Fibroblast of the aortic adventitia (primary cell): ENCODE data around the gene CELF1. TPM values are rescaled to one million over a fixed set of nuclear protein-coding genes. Genes with fewer than 3 reads are reported as not detected.

Source experiments
- DNase-seq: peaks from one replicate; pipeline ENCODE4 v3.0.0-alpha.2; 2010; ENCODE audit warnings: low read depth
- H3K4me3 ChIP-seq: 2 replicates; pipeline ENCODE4 v1.5.1; 2011; ENCODE audit warnings: low read depth, mild to moderate bottlenecking, control low read depth, low read length, moderate library complexity
- CTCF ChIP-seq: IDR thresholded peaks from 2 replicates; pipeline ENCODE4 v1.5.1; 2011; ENCODE audit warnings: mild to moderate bottlenecking, low read length, control low read depth, inconsistent platforms; ENCODE audit not compliant: insufficient read depth
- total RNA-seq: library from RNA; depleted of rRNA; stranded (reverse); fragments of >200 nt; gene quantifications from 2 replicates; pipeline ENCODE4 v1.2.3, GENCODE V29; 2012; ENCODE audit warnings: low replicate concordance

CELF1 gene
- total RNA-seq, 1 donor: 103 TPM

GRCh38 chr11:47506373-47506772 is 46.6 kb downstream of the CELF1 start:
- no peak for TF ChIP-seq CTCF
- DNase-seq: peak; percentile 46
- H3K4me3 ChIP-seq: no peak overlapping the region

- DNase-seq: no peak
- H3K4me3 ChIP-seq: no peak overlapping the region
- TF ChIP-seq CTCF: no peak
Measured at GRCh38 chr11:47504910-47505309, 48.0 kb downstream of the CELF1 start.

- H3K4me3 ChIP-seq: no peak overlapping the region
- DNase-seq: no peak
- no peak for TF ChIP-seq CTCF
Measured at GRCh38 chr11:47503227-47503626, 49.7 kb downstream of the CELF1 start.

- TF ChIP-seq CTCF: no peak
- DNase-seq: no peak
- H3K4me3 ChIP-seq: no peak overlapping the region
Measured at GRCh38 chr11:47502767-47503166, 50.2 kb downstream of the CELF1 start.

GRCh38 chr11:47501101-47501500 is 51.8 kb downstream of the CELF1 start:
- no peak overlapping the region for H3K4me3 ChIP-seq
- no peak for DNase-seq
- no peak for TF ChIP-seq CTCF

GRCh38 chr11:47500121-47500520 is 52.8 kb downstream of the CELF1 start:
- DNase-seq: no peak
- H3K4me3 ChIP-seq: no peak overlapping the region
- no peak for TF ChIP-seq CTCF

GRCh38 chr11:47499614-47500013 is 53.3 kb downstream of the CELF1 start:
- TF ChIP-seq CTCF: no peak
- H3K4me3 ChIP-seq: no peak overlapping the region
- no peak for DNase-seq
